HG02571 (cell line): ENCODE data around the gene FA2H.

ENCODE experiments used
- ATAC-seq: cut with Tn5 transposase; IDR thresholded peaks from one replicate; pipeline ENCODE4 v1.9.1; 2021; ENCODE audit warnings: mild to moderate bottlenecking, moderate library complexity; ENCODE audit not compliant: unreplicated experiment

The FA2H gene

GRCh38 chr16:74745109-74745615 lies 29.5 kb downstream of the FA2H start:
- no peak for ATAC-seq

- no peak for ATAC-seq
Observed at GRCh38 chr16:74744566-74744965, 30.1 kb downstream of the FA2H start.

GRCh38 chr16:74743668-74744299 lies 30.8 kb downstream of the FA2H start:
- no peak for ATAC-seq

GRCh38 chr16:74743045-74743667 lies 31.5 kb downstream of the FA2H start:
- ATAC-seq: no peak

GRCh38 chr16:74742051-74742481 lies 32.6 kb downstream of the FA2H start:
- ATAC-seq: no peak

- ATAC-seq: no peak
Observed at GRCh38 chr16:74740795-74741304, 33.8 kb downstream of the FA2H start.

GRCh38 chr16:74739275-74739674 lies 35.3 kb downstream of the FA2H start:
- no peak for ATAC-seq

GRCh38 chr16:74738816-74739215 lies 35.8 kb downstream of the FA2H start:
- no peak for ATAC-seq

- ATAC-seq: no peak
Observed at GRCh38 chr16:74738113-74738541, 36.5 kb downstream of the FA2H start.

GRCh38 chr16:74737521-74737920 lies 37.1 kb downstream of the FA2H start:
- ATAC-seq: no peak

GRCh38 chr16:74736531-74737157 lies 38.0 kb downstream of the FA2H start:
- ATAC-seq: no peak

GRCh38 chr16:74735554-74735953 lies 39.1 kb downstream of the FA2H start:
- no peak for ATAC-seq

- ATAC-seq: no peak
Observed at GRCh38 chr16:74735162-74735452, 39.5 kb downstream of the FA2H start.

- ATAC-seq: no peak
Observed at GRCh38 chr16:74734361-74735161, 40.1 kb downstream of the FA2H start.

- no peak for ATAC-seq
Observed at GRCh38 chr16:74732707-74733350, 41.8 kb downstream of the FA2H start.

GRCh38 chr16:74731853-74732477 lies 42.7 kb downstream of the FA2H start:
- no peak for ATAC-seq

- no peak for ATAC-seq
Observed at GRCh38 chr16:74729783-74730683, 44.6 kb downstream of the FA2H start.

- no peak for ATAC-seq
Observed at GRCh38 chr16:74727903-74728302, 46.7 kb downstream of the FA2H start.

GRCh38 chr16:74726716-74727115 lies 47.9 kb downstream of the FA2H start:
- ATAC-seq: no peak
